Activated effector memory CD4-positive, alpha-beta T cell treated with Interleukin-2 at 50 U/mL for 16 hours (primary cell): ENCODE data around the gene LAMA2.

ENCODE experiments used
- DNase-seq: peaks from one replicate; pipeline ENCODE4 v3.0.0-alpha.2; 2020

Gene LAMA2

GRCh38 chr6:128882991-128883611 is at the start of gene LAMA2:
Gene LAMA2 (plus strand): TSS chr6:128883138. CDS start chr6:128883246, 108 bp downstream.
- no peak for DNase-seq

- DNase-seq: no peak
Observed at GRCh38 chr6:128836761-128837160, 46.2 kb upstream of the LAMA2 start.

GRCh38 chr6:128841518-128841917 is 41.4 kb upstream of the LAMA2 start:
- no peak for DNase-seq

- DNase-seq: no peak
Observed at GRCh38 chr6:128844598-128844997, 38.3 kb upstream of the LAMA2 start.

GRCh38 chr6:128847431-128848210 is 35.3 kb upstream of the LAMA2 start:
- DNase-seq: no peak

- no peak for DNase-seq
Observed at GRCh38 chr6:128848212-128848935, 34.6 kb upstream of the LAMA2 start.

- no peak for DNase-seq
Observed at GRCh38 chr6:128855581-128856085, 27.3 kb upstream of the LAMA2 start.

- DNase-seq: no peak
Observed at GRCh38 chr6:128857806-128858205, 25.1 kb upstream of the LAMA2 start.

GRCh38 chr6:128860782-128861181 is 22.2 kb upstream of the LAMA2 start:
- no peak for DNase-seq

- DNase-seq: no peak
Observed at GRCh38 chr6:128863983-128864382, 19.0 kb upstream of the LAMA2 start.

- no peak for DNase-seq
Observed at GRCh38 chr6:128870746-128871145, 12.2 kb upstream of the LAMA2 start.

GRCh38 chr6:128874863-128875262 is 8.1 kb upstream of the LAMA2 start:
- no peak for DNase-seq

GRCh38 chr6:128882560-128882959 is 378 bp upstream of the LAMA2 start:
- DNase-seq: no peak

- no peak for DNase-seq
Observed at GRCh38 chr6:128883906-128884305, 968 bp downstream of the LAMA2 start.

GRCh38 chr6:128885381-128885780 is 2.4 kb downstream of the LAMA2 start:
- no peak for DNase-seq

- DNase-seq: no peak
Observed at GRCh38 chr6:128886706-128887105, 3.8 kb downstream of the LAMA2 start.

GRCh38 chr6:128888444-128889175 is 5.7 kb downstream of the LAMA2 start:
- DNase-seq: no peak

GRCh38 chr6:128889870-128890269 is 6.9 kb downstream of the LAMA2 start:
- no peak for DNase-seq

GRCh38 chr6:128892079-128892478 is 9.1 kb downstream of the LAMA2 start:
- no peak for DNase-seq

GRCh38 chr6:128899341-128900050 is 16.6 kb downstream of the LAMA2 start:
- no peak for DNase-seq

GRCh38 chr6:128903715-128904114 is 20.8 kb downstream of the LAMA2 start:
- no peak for DNase-seq

GRCh38 chr6:128914051-128914450 is 31.1 kb downstream of the LAMA2 start:
- no peak for DNase-seq
